ENCODE measurements around the gene HADH.
"Not testable (repeated sequence)": the region's sequence is repeated elsewhere in the genome, so short reads cannot be mapped to it uniquely, and the experiment has no call there.

Gene HADH

DNA sequence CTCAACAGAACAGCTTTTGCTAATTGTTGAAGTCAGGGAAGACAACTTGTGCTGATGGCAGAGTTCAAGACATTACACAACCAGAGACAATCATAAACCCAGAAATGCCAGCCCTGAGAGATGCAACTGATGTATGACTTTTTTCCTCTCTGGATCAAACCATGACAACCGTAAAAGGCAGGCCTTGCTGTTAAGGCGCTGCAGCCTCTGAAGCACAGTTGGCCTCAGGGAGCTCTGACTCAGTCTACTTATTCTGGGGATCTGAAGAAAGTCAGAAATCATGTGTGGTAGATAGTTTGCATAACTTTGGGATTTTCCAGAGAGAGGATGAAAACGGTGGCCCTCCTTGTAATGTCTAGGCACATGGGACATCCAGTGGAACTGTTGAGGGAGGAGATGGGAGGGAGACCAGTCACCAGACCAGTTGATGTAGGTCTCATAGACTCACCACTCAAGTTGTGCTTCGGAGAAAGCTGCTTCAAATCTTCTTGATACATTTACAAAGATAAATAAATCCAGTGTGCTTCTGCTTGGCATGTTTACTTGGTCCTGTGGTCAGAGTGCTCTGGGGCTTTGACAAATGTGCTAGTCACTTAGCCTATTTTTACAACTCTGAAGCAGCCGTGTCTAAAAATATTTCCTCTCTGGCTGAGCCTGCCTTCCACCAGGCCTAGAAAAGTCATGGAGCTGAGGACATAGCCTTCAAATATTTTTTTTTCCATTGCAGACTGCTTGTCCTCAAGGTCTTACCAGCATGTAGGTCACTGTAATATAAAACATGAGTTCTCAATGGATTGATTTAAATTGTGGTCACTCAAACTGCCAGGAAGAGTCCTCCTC is 7.5 kb downstream of the HADH start:
- DNase-seq: no peak

GRCh38 chr4:107997794-107998193 is 8.1 kb downstream of the HADH start:
- no peak for DNase-seq

DNA sequence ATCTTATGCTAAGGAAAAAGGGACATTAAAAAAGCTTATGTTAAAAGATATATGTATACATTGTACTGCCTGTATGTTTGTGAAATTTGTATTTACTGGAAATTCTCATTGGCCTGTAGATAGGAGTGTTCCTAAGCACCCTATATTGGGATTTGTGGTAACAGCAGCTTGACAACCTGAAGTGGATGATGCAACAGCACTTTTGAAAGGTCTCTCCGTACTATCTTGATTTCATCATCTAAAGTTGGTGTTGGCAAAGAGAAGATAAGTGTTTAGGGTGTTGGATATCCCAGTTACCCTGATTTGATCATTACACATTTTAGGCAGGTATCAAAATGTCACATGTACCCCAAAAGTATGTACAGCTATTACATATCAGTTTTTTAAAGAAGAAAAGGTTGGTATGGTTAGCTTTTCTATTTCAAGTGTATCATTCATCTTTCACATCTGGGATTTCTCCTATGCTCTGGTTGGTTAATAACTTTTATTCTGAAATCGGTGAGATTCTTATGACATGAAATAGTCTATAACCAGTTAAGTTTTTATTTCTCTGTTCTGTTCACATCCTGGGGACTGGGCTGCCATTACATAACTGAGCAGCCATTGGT is 10.3 kb downstream of the HADH start:
- DNase-seq: no peak

DNA sequence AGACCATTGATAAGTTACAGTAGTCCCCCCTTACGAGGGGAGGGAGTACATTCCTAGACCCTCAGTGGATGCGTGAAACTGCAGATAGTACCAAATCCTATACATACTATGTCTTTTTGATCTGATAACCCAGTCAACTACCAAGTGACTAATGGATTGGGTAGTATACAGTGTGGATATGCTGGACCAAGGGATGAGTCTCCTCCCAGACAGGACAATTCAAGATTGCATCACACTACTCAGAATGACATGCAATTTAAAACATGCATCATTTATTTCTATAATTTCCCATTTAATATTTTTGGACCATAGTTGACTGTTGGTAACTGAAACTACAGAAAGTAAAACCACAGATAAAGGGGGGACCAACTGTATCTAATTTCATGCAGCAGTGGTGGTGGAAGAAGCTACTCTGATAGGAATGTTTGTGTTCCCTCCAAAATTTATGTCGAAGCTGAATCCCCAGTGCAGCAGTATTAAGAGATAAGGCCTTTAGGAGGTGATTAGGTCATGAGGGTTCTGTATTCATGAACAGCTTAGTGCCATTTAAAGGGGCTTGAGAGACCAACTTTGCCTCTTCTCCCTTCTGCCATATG is 11.9 kb downstream of the HADH start:
- DNase-seq: no peak

DNA sequence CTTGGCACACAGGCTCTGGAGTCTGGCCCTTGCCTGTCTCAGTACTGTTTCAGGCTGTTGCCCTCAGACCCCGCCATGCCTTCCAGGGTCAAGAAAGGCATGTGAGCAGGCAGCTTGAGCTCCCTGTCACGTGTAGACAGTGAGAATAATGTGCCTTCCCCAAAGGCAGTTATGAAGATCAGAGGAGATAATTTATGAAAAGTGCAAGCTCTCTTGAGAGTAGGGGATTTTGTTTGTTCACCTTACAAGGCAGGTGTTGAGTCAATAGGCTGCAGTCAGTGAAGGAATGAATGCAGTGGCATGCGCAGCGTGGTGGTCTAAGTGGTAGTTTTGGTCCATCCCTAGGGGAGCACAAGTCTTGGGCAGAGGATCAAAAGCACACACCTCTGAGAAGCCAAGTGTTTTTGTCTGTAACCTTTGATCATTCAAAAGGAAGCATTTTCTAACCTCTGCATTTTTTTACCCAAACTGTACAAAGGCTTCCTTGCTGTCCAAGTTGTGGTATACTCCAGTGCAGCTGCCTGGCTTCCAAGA is 14.4 kb downstream of the HADH start:
- no peak for DNase-seq

DNA sequence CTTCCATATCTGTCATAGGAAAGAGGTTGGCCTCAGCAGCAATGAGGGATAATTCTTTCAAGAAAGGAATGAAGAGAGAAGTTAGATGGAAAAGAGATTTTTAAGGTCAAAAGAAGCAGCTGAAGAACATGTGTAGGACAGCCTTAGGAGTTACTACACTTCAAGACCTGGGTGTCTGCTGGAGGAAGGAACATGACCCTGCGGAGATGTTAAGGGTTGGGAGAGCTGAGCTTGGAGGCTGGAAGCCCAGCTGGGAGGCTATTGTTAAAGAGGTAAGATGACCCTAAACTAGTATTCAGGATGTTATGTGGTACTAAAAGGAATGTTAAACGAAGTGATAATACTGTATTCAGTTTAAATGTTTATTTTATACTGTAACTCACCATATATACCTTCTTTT is 15.0 kb downstream of the HADH start:
- no peak for DNase-seq

DNA sequence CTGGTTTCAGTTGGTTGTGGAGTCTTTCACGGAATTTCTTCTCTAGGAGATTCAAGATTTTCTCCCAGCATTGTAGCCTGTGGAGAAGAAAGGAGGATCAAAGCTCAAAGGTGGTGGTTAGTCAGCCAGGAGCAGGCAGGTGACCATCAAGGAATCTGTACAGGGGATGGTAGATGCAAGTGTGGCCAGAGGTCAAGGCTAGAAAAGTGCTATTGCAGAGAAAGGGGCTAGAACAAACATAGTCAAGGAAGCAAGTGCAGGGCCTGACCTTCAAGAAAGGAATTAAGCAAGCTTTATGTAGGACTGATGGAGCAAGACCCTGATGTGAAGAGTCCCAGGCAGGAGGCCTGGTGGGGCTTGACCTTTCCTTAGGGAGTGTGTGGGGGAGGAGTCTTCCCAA is 16.1 kb downstream of the HADH start:
- DNase-seq: no peak

DNA sequence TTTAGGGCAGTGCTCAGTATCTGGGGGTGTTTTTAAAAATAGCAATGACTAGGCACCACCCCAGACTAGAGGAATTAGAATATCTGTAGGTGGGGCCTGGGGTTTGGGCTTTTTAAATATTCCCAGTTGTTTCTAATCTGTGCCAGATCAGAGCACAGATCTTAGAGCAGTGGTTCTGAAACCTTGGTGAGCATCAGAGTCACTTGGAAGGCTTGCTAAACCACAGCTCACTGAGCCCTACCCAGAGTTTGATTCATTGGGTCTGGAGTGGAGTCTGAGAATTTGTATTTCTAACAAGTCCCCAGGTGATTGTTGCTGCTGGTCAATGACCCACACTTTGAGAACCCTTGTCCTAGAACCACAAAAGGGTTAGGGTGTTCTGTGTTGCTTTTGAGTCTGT is 16.7 kb downstream of the HADH start:
- DNase-seq: no peak

GRCh38 chr4:108007984-108008383 is 18.3 kb downstream of the HADH start:
- DNase-seq: no peak

DNA sequence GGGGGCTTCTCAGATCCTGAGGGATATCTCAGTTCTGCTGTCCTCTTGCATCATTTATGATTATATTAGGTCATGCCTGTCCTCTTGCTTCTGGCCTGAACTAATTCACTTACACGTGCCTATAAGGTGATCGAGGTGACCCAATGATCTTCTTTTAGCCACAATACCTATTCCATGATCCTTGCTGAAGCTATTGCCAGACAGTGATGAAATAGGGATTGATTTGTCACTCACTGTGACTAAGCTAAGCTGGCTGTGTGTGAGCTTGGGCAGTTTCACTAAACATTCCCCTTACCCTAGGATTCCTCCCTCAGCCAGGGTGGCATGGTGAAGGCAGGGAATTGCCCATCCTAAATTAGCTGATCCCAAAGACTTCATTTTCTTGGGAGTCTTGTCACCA is 19.0 kb downstream of the HADH start:
- no peak for DNase-seq

DNA sequence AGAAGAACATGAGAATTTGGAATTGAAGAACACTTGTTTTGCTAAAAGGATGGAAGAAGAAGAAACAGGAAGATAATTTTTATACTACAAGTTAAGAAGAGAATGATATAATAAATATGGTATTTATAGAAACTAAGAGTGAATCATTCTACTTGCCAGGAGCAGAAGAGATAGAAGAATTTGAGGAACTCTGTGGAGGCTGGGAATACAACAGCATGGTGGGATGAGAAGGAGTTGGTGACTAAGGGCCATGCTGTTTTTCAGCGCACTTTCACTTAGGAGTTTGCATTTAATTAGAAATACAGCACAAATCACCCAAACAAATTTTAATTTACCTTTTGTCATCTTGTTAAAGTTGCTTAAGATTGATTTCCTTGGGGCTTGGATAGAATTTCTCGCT is 20.5 kb downstream of the HADH start:
- no peak for DNase-seq

- not testable (repeated sequence) for DNase-seq
These were observed 22.7 kb downstream of the HADH start for GRCh38 chr4:108012382-108012781.

DNA sequence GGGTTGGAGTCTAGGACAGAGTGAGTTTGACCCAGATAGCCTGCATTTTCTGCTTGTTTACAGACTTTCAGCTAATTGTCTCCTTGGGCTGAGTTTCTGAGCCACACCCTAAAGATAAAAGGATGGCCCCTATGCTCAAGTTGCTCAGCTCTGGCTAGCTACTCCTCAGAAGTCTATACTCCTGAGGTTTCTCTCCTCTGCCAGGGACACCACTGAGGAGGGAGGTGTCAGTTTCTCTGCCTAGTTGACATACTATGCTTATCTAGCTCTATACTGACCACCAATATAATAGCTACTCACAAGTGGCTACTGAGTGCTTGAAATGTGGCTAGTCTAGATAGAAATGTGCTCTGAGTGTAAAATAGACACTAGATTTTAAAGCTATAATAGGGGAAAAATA is 23.6 kb downstream of the HADH start:
- no peak for DNase-seq

GRCh38 chr4:108013955-108014354 is 24.3 kb downstream of the HADH start:
- no peak for DNase-seq

DNA sequence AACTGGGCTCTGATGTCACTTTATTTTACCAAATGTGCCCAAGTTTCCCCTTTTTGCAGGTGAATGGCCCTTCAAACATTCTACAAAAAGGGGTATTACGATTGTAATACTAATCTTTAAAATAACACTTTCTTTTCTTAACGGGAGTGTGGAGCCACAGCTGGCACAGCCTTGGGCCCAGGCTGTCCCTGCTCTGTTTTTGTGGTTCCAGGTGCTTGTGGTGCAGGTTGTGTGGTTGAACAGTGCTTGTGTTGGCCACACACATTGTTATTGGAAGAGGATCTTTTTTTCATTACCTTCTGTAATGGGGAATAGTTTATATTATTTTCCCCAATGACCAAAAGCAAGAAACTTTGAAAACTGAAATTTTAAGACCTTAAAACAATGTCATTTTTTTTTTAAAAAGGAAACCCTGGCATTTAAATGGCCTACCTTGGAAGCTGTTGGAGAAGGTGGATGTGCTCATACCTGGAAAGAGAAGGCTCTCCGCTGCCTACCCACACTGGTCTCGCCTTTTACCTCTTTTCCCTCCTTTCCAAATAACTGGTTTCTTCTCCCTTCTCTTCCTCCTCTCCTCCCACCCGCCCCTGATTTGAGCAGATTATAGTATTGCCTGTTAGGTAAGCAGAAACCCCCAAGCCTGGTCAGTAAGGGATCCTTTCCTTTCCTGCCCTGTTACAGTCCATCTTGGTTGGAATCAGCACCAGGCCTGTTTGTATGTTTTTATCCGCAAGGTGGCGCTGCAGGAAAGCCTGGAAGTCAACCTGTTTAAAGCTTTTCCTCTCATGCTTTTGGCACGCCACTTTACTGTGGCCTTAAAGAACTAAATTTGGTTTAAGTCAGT is 28.6 kb downstream of the HADH start:
- peak; percentile 88 for DNase-seq

DNA sequence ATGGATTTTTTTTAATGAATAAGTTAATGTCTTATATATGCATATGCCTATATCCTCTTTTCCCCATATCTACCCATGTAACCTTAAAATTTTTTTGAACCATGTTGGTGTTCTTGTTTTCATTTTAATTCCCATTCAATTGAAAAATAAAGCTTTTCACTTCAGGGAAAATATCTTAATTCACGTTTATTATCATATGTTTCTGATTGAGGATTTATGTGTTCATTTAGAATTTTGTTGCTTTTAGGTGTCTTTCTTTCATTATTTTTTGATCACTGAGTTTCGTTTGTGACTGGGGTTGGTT is 29.1 kb downstream of the HADH start:
- no peak for DNase-seq

GRCh38 chr4:108024085-108024877 is 34.6 kb downstream of the HADH start:
- DNase-seq: no peak

- DNase-seq: no peak
These were observed 35.1 kb downstream of the HADH start for GRCh38 chr4:108024878-108025165.

DNA sequence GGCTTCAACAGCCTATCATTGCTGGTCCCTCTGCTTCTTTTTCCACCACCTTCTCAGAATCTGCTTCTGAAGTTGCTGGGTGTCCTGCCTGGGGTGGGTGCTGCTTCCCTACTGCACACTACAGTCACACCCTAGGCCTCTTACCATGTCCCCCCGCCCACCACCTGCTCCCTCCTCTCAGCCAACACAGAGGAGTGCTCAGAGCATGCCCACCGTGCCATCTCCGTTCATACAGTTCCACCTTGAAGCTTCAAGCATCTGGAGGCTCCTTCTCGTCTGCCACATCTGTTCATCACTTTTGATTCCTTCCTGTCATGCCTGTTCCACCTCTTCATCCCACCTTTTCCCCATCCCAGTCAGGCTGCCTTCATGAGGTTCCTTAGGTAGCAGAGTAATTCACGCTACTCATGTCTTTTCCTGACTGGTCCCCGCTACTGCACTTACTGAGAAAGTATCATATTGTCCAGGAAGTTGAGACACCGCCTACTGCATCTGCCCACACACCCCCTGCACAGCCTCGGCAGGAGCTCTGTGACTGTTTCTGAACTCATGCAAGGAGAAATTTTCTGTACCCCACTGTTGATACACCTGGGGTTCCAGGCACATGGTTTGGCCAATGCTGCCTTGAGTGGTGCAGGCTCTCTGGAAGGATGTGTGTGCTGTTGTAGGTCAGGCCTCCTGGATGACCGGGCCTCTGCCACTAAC is 39.5 kb downstream of the HADH start:
- no peak for DNase-seq

- no peak for DNase-seq
These were observed 40.0 kb downstream of the HADH start for GRCh38 chr4:108029731-108030130.

DNA sequence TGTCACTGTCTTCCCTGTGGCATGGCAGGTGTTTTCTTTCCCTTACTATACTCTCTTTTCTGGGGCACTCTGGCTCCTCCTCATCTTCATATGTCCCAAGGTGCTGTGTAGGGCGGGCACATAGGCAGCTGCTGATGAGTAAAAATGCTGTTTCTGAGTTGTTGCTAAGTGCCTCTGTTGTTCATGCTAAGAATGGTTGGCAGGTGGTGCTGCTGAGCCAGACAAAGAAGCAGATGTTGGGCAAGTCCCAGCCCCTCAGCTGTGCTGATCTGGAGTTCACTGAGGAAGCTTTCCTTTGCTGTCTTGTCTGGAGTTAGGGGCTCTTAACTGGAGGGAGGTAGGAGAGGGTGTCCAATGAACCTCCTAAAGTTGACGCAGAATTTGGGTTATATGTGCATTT is 40.6 kb downstream of the HADH start:
- peak; percentile 13 for DNase-seq

Data from midbrain (tissue), 1 donor.